IPS-11a (cell line): Measurements from ENCODE around the gene RAD51B.

ENCODE experiments used
- H3K4me3 ChIP-seq: one replicate; pipeline ENCODE4 v1.5.1; 2013; ENCODE audit warnings: low read depth, low read length, control low read depth

The RAD51B gene

DNA sequence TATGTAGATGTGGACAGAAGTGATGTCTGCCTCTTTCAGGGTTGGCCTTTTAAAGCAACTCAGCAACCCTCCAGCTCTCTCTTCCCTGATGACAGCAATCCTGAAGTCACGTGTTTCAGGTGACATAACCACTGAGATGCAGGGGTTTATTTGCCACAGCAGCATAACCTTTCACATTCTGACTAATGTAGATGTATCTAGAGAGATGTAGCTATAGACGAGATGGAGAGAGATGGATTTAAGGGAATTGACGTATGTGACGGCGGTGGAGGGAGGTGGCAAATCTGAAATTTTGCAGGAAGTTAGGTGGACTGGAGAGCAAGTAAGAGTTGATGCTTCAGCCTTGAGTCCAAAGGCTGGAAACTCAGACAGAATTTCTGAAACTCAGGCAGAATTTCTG is 847.3 kb downstream of the RAD51B start:
- H3K4me3 ChIP-seq: no peak overlapping the region

DNA sequence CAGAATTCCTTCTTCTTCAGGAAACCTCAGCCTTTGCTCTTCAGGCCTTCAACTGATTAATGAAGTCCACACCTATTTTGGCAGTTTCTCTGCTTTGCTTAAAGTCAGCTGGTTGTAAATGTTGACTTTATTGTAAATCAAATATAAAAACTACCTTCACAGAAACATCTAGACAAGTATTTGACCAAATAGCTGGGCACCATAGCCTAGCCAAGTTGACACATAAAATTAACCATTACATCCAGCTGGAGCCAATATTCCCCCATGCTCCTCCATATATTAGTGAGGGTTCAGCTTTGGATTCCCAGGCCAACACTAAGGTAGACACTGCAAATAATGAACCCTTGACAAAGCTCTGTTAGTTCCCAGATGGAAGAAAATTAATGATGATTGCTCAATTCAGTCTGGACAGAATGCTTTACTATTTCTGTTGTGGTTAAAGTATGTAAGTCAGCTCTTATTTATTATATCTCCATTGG is 847.8 kb downstream of the RAD51B start:
- H3K4me3 ChIP-seq: no peak overlapping the region

DNA sequence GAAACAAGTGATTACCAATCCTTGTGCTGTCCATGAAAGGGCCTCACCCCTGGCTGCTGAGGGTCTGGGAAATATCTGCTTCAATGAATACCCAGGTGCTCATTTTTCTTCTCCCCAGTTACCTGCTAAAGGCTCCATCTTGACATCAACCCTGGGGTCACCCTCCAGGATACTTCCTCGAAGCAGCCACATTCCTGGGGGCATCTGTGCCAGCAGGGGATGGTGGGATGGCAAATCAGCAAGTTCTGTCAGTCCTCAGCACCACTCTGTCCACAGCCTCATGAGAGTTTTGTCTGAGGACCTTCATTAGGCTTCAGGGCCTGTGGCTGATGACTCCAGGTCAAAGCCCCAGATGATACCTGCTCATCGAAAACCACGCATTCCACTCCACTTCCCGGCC is 848.4 kb downstream of the RAD51B start:
- H3K4me3 ChIP-seq: no peak overlapping the region

DNA sequence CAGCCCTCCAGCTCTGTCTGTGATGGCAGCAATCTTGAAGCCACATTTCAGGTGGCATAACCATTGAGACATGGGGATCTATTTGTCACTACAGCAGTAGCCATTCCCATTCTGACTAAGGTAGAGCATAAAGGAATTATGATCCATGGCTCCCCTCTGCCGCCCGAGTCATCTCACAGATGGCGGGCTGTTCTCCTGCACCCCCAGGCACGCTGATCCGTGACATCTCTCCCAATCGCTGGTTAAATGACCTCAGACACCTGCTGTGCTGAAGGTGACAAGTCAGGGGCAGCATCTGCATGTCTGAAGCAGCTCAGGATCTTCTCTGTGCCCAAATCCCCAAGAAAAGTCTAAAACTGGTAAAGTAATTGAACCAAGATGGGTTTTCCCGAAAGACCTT is 849.0 kb downstream of the RAD51B start:
- no peak overlapping the region for H3K4me3 ChIP-seq

DNA sequence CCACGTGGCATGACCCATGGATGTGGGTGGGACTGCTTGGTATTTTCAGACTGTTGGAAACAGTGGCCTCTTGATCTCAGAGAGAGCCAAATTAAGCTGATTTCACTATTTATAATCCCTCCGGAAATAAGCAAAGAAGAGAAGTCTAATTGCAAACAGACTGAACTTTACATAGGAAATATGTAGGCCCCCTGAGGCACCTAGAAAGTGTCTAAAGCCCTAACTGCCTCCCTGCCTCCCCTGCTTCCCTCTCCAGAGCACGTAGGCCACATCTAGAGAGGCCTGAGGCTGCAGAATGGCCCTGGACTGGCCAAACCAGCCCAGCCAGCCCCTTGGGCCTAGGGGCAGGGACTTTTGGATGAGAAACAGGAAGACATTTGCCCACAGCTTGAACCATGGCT is 849.5 kb downstream of the RAD51B start:
- H3K4me3 ChIP-seq: no peak overlapping the region

DNA sequence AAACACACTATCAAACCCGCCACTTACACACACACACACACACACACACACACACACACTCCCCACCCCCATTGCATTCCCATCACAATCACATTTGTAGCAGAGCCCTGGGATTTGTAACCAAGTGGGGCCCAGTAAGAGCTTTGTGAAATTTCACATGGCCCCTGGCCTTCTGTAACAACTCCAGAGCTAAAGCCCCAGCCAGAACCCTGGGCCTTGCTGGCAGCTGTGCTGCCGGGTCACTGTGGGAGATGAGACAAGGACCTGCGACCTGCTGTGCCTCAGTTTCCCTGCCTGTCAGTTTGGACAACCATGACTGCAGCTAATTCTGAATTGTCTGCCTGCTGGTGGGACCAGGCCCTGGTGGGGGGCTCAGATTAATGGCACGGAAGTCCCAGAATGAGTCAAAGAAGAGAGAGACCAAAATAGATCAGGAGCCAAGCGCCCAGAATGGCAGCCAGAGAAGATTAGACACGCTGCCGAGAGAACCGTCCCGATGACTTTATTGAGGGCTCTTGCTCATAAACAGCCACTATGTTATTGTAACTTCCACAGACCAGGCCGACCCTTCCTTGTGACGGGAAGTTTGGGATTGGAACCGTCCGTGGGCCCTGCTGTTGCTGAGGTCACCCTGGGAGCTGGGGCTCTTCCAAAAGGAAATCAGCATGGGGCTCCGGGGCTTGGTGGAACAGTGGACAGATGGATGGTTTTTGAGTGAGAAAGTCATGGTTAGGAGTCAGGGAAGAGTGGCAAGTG is 850.2 kb downstream of the RAD51B start:
- H3K4me3 ChIP-seq: no peak overlapping the region

DNA sequence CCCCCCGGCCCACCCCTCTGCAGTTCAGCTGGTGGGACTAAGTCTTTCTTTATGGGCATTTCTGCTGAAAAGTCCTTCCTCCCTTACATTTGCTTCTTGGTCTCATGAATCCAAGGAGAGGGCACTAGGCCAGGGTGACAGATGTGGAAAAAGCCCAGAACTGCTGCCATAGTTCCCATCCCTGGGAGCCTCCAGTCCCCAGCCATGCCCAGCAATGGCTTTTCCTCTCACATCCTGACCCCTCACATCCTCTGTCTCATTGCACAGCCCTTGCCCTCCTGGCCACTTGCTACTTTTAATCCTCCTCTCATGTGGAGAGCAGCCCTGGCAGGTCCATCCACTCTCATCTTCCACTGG is 850.8 kb downstream of the RAD51B start:
- H3K4me3 ChIP-seq: no peak overlapping the region

DNA sequence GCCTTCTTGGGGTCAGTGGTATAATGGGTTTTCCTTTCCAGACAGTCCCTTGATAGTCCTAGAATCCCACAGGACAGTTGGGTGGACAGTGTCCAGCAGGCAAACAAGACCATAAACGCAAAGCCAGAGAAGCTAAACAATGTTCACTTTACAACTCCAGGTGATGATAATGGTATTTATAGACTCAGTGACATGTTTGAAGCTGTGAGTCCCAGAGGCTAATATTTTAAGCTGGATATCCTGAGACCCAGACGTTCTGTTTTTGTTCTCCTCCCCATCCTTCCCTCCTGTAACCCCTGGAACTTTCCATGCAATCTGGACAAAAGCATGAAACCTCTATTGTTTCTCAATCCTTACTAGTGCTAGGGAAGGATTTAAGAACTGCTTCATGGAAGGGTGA is 852.3 kb downstream of the RAD51B start:
- H3K4me3 ChIP-seq: no peak overlapping the region

DNA sequence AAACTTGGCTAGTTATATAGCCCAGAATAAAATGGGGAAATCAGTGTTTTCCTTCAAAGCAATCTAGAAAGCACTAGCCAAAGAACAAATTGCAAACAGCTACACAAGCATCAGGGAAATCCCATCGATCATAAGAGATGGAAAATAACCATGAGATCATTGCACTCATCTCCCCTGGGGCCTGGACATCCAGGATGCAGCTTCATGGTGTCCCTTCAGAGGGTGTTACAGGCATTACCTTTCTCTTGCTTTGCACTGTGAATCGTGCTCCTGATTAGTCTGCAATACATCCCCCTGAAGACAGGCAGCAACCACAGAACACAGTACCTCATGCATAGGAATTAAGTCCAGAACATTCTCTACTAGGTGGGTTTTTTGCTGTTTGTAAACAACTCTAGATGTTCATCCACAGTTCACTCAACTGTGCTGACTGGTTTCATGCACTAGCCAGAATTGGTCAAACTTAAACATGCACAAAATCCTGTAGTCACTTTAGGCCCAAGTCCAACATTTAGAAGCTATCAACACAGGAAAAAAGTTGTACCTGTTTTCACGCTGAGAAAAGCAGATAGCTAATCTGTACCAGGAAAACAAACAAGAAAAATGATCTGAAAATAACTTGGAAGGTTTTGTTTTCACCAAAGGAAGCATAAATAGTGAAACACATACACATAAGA is 853.2 kb downstream of the RAD51B start:
- H3K4me3 ChIP-seq: no peak overlapping the region

DNA sequence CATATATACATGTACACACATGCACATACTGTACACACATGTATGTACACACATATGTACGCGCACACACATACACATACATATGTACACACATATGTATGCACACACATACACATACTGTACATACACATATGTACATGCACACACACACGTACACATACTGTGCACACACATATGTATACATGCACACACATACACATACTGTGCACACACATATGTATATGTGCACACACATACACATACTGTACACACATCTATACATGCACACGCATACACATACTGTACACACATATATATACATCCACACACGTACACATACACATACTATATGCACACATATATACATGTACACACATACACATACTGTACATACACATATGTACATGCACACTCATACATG is 853.9 kb downstream of the RAD51B start:
- no peak overlapping the region for H3K4me3 ChIP-seq

DNA sequence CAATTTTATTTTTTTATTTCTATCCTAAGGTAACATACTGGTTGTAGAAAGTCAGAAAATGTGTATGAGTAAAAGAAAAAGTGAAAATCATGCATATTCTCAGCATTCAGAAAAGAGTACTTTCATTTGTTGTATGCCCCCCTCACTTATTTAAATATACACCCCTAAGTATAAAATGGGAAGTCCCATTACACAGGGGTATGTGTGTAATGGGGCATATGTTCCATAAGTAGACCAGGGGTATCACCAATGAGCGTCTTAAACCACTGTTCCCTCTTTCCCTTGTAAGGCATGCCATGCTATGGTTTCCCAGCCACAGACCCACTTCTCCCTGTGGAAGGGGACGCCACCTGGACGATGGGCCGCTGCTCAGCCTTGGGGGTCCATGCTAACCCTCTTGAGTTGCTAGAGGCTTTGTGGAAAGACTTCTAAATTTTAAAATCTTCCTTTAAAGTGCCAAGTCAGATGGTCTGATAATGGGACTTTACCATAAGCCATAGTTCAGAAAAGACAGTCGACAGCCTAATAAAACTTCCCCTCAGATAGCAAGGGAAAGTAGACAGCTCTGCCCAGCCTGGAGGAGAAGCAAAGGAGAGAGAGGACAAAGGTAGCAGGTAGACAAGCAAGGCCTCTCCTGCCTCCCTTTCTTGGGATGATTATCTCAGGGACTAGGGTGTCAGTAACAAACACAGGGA is 855.1 kb downstream of the RAD51B start:
- no peak overlapping the region for H3K4me3 ChIP-seq

DNA sequence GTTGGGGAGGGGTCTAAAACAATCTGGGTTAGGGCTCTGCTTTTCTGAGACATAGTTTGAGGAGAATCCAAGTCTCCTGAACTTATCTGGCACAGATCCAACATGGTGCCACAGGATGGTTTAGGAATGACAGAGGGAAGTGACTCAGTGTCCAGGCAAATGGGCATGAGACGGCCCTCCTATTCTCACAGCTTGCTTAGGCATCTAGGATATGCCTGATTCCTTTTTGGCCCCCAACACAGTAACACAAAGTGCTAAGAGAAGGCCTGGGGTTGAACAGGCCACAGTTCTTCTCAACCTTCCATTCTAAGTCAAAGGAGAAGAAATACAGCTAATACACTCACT is 855.6 kb downstream of the RAD51B start:
- H3K4me3 ChIP-seq: no peak overlapping the region

DNA sequence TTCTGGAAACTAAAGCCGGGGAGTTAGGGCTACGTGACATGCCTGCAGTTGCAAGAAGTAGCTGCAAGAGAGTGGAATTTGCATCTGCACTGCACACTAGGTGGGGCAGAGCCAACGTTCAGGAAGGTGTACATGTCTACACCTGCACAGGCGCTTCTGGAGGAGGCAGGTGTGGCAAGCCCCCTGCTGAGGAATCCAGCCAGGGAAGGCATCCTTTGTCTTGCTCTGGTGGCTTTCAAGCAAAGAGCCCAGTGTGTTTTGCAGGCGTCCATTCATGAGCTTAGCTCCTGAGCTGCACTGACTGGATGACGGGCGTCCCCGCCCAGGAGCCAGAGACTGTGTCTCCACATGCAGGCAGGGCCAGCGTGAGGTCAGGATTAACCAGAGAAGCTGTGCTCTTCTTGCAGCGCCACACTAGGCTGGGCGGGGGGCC is 856.9 kb downstream of the RAD51B start:
- no peak overlapping the region for H3K4me3 ChIP-seq

DNA sequence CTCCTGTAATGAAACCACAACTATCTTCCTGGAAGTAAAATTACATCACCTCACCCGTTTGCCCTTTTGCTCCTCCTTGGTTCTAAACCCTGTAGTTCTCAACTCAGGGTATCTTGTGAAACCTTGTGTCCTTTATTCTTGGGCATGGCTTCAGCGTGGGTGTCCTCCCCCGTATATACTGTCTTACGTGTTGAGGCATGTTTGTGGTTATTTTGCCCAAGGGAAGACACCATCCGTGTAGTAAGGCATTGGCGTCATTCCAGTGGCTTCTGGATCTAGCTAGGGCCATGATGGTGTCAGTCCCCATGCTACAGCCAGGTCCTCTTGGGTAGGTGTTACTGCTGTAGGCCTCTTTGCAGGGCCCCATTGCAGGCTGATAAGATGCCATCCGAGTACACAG is 857.9 kb downstream of the RAD51B start:
- H3K4me3 ChIP-seq: no peak overlapping the region

DNA sequence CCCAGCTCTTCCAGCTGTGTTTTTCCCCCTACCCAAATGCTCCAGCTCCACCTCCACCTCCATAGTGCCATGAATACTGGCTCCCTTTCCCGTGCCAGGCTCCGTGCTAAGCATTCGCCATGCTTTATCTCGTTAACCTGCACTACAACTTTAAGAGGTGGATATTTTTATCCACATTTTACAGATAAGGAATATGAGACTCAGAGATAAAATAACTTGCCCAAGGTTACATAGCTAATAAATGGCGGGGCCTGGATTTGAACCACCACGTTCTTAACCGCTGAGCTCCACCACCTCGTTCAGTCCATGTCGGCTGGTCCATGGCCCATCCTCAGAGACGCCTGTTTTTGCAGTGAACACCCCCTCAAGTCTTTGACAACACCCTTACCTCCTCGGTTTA is 858.3 kb downstream of the RAD51B start:
- no peak overlapping the region for H3K4me3 ChIP-seq

DNA sequence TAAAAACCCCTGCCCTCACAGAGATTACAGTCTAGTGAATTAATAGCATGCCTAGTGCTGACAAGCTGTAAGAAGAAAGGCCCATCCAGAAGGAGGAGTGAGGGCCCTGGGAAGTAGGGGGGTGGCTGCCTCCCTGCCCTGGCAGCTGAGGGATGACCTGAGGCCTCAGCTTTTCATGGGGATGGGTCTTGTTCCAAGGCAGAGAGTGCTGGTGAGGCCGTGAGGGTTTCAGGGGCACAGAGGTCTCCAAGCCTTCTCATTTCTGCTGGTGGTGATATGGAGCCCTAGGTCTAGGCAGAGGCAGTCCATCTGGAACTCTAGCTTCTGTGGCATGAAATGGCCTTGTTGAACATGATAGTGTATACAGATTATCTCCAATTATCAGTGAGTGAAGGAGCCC is 858.9 kb downstream of the RAD51B start:
- H3K4me3 ChIP-seq: no peak overlapping the region

DNA sequence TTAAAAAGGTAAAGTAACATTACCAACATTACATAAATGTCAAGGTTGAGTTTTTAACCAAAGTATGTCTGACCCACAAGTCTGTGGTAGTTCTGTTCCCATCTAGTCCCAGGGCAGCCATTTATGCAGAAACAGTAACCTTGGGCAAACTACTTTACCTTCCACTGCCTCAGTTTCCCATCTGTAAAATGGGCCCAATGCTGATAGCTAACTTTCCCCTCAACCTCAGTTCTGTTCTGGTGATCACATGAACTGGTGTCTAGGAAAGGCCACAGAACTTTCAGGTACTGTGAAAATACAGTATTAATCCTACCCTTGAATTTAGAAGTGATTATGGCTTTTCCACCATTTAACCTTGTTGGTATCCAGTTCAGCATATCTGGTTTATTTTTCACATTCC is 859.7 kb downstream of the RAD51B start:
- no peak overlapping the region for H3K4me3 ChIP-seq

DNA sequence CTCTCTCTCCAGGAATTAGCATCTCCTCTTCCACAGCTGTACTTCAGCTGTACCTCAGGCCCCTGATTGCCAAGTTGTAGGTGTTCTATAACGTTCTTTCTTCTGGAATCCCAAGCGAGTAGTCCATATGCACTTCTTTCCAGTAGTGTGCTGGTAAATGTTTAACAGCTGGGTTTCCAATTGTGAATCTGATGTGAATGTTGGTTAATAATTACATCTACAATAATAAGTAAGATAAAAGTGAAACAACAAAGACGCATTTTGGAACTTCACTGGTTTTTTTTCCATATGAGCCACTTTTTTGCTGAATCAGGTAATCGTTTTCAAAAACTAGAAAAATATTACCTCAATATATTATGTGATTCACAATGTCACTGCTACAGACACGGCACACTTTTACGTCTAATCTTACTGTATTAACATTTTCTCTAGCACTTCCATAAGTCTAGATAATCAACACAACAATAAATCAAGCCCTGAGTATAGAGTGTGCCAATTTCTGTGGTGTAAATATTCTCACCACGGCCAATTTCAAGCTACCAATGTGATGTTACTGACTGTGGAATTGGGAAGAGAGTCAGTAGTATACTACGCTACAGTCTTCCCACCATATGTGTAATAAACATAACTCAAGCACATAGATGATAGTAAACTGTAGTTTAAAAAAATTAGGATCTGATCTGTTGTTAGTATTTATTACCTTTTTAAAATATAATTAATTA is 860.3 kb downstream of the RAD51B start:
- H3K4me3 ChIP-seq: no peak overlapping the region

DNA sequence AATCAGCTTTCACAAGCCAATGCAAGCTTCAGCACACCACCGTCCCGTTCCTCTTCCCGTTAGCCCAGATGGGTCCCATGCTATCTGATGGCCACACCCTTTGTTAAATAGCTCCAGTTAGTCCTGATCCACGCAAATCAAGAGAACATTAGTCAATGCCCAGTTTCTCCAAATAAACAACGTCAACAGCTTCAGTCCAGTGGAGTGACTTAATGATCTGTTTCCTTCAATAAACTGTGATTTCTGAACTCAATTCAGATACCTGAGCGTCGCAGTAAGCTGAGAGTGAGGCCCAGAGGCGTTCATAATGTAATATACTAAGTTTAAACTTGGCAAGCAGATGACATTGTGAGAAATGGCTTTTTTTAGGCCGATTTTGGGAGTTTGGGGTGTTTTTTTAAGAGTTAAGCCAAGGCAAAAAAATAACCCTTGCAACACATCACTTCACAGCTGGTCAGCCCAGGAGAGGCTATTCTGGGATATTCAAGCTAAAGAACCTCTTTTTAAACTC is 861.0 kb downstream of the RAD51B start:
- no peak overlapping the region for H3K4me3 ChIP-seq

DNA sequence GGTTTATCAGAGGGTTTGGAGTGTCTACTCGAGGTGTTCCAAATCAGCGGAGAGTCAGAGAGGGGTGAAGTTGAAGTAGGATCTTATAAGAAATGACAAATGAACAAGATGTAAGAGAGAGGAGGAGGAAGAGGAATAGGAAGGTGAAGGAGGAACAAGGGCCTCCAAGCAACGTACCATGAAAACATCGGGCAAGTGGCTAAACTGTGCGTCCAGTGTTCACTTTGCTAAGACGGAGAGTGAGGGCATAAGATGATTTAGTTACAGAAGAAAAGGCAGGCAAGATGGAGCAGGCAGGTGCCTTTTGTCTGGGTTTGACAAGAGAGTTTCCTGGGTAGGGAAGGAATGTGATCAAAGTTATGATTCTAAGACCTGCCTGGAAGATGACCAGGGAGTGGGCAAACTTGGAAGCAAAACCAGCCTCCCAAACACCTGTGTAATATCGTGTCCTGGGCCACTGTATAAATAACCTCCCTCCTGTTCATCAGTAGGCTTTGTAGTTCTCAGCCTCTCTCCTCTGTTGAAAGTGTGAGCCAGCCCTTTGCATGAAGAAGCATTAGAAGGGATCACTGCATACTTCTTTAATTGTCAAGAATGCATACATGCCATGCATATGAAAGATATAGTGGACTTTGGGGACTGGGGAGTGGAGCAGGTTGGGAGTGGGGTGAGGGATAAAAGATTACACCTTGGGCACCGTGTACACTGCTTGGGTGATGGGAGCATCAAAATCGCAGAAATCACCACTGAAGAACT is 861.9 kb downstream of the RAD51B start:
- H3K4me3 ChIP-seq: no peak overlapping the region
